Fibroblast of lung (primary cell): ENCODE measurements around the gene BROX. TPM values are rescaled to one million over a fixed set of nuclear protein-coding genes. Genes with fewer than 3 reads are reported as not detected.

Experiments
- DNase-seq, 2 donors: peaks; one replicate each; pipeline versions ENCODE4 v3.0.0 to v3.0.0-alpha.2; 2010; ENCODE audit warnings: low read depth in 2 of 2
- H2AFZ ChIP-seq: 2 replicates; pipeline ENCODE4 v1.5.1; 2012; ENCODE audit warnings: low read length, control low read depth, inconsistent platforms
- H3K27ac ChIP-seq: 2 replicates; pipeline ENCODE4 v1.5.1; 2011; ENCODE audit warnings: low read length, control low read depth; ENCODE audit not compliant: insufficient read depth
- H3K27me3 ChIP-seq: 2 replicates; pipeline ENCODE4 v1.5.1; 2011; ENCODE audit warnings: mild to moderate bottlenecking, low read length; ENCODE audit not compliant: control insufficient read depth, insufficient read depth
- H3K36me3 ChIP-seq: 2 replicates; pipeline ENCODE4 v1.5.1; 2011; ENCODE audit warnings: low read length; ENCODE audit not compliant: control insufficient read depth, insufficient read depth
- H3K4me1 ChIP-seq: 2 replicates; pipeline ENCODE4 v1.5.1; 2011; ENCODE audit warnings: low read length; ENCODE audit not compliant: control insufficient read depth, insufficient read depth; ENCODE audit errors: extremely low read depth
- H3K4me2 ChIP-seq: 2 replicates; pipeline ENCODE4 v1.5.1; 2011; ENCODE audit warnings: low read length, control low read depth; ENCODE audit not compliant: insufficient read depth; ENCODE audit errors: extremely low read depth
- H3K4me3 ChIP-seq, 4 experiments: fragments of 200-600 bp in 1 of 4; sonication (generic) in 1 of 4; replicated peaks in 1 of 4; 2 replicates each; pipeline ENCODE4 v1.5.1; 2011 to 2016; ENCODE audit warnings: low read length in 4 of 4, low read depth in 3 of 4, mild to moderate bottlenecking in 3 of 4, control low read depth in 2 of 4, inconsistent platforms in 1 of 4, mixed read lengths in 1 of 4; ENCODE audit not compliant: insufficient read depth in 1 of 4; ENCODE audit errors: control extremely low read depth in 1 of 4
- H3K79me2 ChIP-seq: 2 replicates; pipeline ENCODE4 v1.5.1; 2012; ENCODE audit warnings: mild to moderate bottlenecking, low read length, inconsistent platforms; ENCODE audit not compliant: control insufficient read depth, insufficient read depth
- H3K9ac ChIP-seq: 2 replicates; pipeline ENCODE4 v1.5.1; 2011; ENCODE audit warnings: mild to moderate bottlenecking, low read length, control low read depth; ENCODE audit not compliant: insufficient read depth
- H3K9me3 ChIP-seq: 2 replicates; pipeline ENCODE4 v1.5.1; 2012; ENCODE audit warnings: low read depth, low read length; ENCODE audit not compliant: control insufficient read depth, insufficient read depth
- H4K20me1 ChIP-seq: 2 replicates; pipeline ENCODE4 v1.5.1; 2011; ENCODE audit warnings: low read length; ENCODE audit not compliant: control insufficient read depth, insufficient read depth; ENCODE audit errors: extremely low read depth
- EZH2 ChIP-seq: IDR thresholded peaks from 2 replicates; pipeline ENCODE4 v1.5.1; 2012; ENCODE audit warnings: low read length, control low read depth, mild to moderate bottlenecking; ENCODE audit errors: missing control alignments
- polyA plus RNA-seq, 2 donors: library from polyadenylated mRNA; depleted of rRNA in 1 of 2; stranded (reverse) in 1 of 2; unstranded in 1 of 2; fragments of >200 nt; gene quantifications; 2 replicates each; pipeline ENCODE4 v1.2.1, GENCODE V29; 2011 to 2012; ENCODE audit warnings: missing spikeins in 1 of 2
- total RNA-seq: library from RNA; depleted of rRNA; stranded (reverse); fragments of >200 nt; gene quantifications from 2 replicates; pipeline ENCODE4 v1.2.1, GENCODE V29; 2014
- TF ChIP-seq, protein P1 (sequence below), 2 donors: IDR thresholded peaks in 1 of 2; conservative IDR thresholded peaks in 1 of 2; 1 replicate in 1 of 2; 2 replicates in 1 of 2; pipeline ENCODE4 v1.5.1; 2011 to 2012; ENCODE audit warnings: low read length in 2 of 2, control low read depth in 1 of 2, inconsistent platforms in 1 of 2, low read depth in 1 of 2, mild to moderate bottlenecking in 1 of 2

The BROX gene
- total and polyA plus RNA-seq, 2 donors (not counting 1 experiment from before 2014, with no cell fraction given), result 11.3 to 60.6 TPM

DNA sequence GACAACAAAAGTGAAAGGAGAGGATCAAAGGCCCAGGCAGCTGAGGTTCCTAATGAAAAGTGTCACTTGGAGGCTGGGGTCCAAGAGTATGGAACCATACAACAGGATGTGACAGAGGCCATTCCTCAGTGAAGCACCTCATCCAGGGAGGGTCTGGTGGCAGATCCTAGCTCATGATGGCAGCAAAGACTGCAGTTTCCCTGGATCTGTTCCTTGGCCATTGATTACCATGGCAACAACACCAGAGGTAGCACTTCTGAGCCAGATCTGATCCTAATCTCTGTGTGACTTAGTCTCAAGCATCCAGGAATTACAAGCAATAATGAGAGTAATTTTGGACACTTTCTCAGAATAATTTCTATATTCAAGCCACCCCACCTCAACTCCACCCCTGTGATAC is 37.6 kb downstream of the BROX start:
- no peak for DNase-seq

DNA sequence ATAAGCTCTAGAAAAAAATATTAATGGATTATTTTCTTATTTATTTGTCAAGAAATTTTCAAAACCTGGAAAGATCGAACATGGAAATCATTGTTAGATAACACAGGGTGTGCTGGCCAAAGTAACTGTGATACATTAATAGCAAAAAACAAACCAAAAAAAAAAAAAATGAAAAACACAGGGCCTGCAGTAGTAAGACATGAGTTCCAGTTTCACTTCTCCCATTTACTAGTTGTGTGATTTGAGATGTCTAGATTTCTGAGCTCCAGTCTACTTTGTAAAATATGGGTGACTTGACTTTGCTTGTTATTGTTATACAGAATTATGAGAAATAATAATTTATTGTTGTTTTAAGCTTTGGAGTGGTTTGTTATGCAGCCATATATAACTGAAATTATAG is 38.3 kb downstream of the BROX start:
- H3K27ac ChIP-seq, result no peak overlapping the region
- no peak for DNase-seq
- H4K20me1 ChIP-seq, result no peaks in the 10 kb centered on the region
- no peaks in the 10 kb centered on the region for H3K36me3 ChIP-seq
- H2AFZ ChIP-seq, result no peak overlapping the region
- H3K4me1 ChIP-seq, result peaks cover 2% of the 10 kb centered on the region
- TF ChIP-seq EZH2, result no peak
- TF ChIP-seq, protein P1, sequence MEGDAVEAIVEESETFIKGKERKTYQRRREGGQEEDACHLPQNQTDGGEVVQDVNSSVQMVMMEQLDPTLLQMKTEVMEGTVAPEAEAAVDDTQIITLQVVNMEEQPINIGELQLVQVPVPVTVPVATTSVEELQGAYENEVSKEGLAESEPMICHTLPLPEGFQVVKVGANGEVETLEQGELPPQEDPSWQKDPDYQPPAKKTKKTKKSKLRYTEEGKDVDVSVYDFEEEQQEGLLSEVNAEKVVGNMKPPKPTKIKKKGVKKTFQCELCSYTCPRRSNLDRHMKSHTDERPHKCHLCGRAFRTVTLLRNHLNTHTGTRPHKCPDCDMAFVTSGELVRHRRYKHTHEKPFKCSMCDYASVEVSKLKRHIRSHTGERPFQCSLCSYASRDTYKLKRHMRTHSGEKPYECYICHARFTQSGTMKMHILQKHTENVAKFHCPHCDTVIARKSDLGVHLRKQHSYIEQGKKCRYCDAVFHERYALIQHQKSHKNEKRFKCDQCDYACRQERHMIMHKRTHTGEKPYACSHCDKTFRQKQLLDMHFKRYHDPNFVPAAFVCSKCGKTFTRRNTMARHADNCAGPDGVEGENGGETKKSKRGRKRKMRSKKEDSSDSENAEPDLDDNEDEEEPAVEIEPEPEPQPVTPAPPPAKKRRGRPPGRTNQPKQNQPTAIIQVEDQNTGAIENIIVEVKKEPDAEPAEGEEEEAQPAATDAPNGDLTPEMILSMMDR (conservative IDR thresholded peaks at IDR 0.05 in 1 of 2, IDR thresholded peaks at IDR 0.05 in 1 of 2; ENCODE audit: low read depth in 1 of 2, low read length in 2 of 2), result no peak
- H3K9me3 ChIP-seq, result no peaks in the 10 kb centered on the region
- no peak overlapping the region for H3K4me3 ChIP-seq
- no peak overlapping the region for H3K4me2 ChIP-seq
- no peak overlapping the region for H3K9ac ChIP-seq
- no peaks in the 10 kb centered on the region for H3K27me3 ChIP-seq
- H3K79me2 ChIP-seq, result no peaks in the 10 kb centered on the region

More for the DNA sequence above, 37.6 kb downstream of the BROX start:
- Histone ChIP-seq H2AFZ (no peak overlapping the region), H4K20me1 (no peaks in the 10 kb centered on the region), H3K36me3 (no peaks in the 10 kb centered on the region), H3K9ac (no peak overlapping the region), H3K27ac (no peak overlapping the region), H3K79me2 (no peaks in the 10 kb centered on the region), H3K4me3 (no peak overlapping the region), H3K9me3 (no peaks in the 10 kb centered on the region), H3K27me3 (no peaks in the 10 kb centered on the region), H3K4me2 (no peak overlapping the region), H3K4me1 (peaks cover 2% of the 10 kb centered on the region)
- TF ChIP-seq EZH2, result no peak
- TF ChIP-seq, protein P1 (conservative IDR thresholded peaks at IDR 0.05 in 1 of 2, IDR thresholded peaks at IDR 0.05 in 1 of 2; ENCODE audit: low read depth in 1 of 2, low read length in 2 of 2), result no peak

DNA sequence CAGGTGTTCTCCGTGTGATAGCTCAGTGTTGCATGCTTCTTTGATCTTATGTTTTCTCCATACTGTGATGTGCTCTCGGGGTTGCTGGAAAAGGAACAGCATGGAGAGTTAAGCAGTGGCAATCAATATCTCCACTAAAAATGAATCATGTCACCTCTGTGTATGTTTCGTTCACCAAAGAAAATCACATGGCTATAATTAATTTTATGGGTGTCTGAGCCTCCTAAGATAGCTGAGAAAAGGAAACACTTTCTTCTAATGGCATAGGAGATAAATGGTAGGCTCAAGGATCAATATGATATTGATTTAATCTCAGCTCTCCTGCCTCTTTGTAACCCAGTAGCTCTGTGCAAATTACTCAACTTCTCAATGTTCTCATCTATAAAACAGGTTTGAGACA is 38.9 kb downstream of the BROX start:
- TF ChIP-seq, protein P1 (conservative IDR thresholded peaks at IDR 0.05 in 1 of 2, IDR thresholded peaks at IDR 0.05 in 1 of 2; ENCODE audit: low read depth in 1 of 2, low read length in 2 of 2), result no peak
- TF ChIP-seq EZH2, result no peak
- Histone ChIP-seq H2AFZ (no peak overlapping the region), H3K79me2 (no peaks in the 10 kb centered on the region), H3K4me2 (no peak overlapping the region), H3K9me3 (no peaks in the 10 kb centered on the region), H3K4me1 (peaks cover 2% of the 10 kb centered on the region), H3K4me3 (no peak overlapping the region), H3K27ac (no peak overlapping the region), H3K27me3 (no peaks in the 10 kb centered on the region), H3K36me3 (no peaks in the 10 kb centered on the region), H3K9ac (no peak overlapping the region), H4K20me1 (no peaks in the 10 kb centered on the region)
- no peak for DNase-seq
